ENCODE measurements around the gene GJA4.

GJA4 gene

DNA sequence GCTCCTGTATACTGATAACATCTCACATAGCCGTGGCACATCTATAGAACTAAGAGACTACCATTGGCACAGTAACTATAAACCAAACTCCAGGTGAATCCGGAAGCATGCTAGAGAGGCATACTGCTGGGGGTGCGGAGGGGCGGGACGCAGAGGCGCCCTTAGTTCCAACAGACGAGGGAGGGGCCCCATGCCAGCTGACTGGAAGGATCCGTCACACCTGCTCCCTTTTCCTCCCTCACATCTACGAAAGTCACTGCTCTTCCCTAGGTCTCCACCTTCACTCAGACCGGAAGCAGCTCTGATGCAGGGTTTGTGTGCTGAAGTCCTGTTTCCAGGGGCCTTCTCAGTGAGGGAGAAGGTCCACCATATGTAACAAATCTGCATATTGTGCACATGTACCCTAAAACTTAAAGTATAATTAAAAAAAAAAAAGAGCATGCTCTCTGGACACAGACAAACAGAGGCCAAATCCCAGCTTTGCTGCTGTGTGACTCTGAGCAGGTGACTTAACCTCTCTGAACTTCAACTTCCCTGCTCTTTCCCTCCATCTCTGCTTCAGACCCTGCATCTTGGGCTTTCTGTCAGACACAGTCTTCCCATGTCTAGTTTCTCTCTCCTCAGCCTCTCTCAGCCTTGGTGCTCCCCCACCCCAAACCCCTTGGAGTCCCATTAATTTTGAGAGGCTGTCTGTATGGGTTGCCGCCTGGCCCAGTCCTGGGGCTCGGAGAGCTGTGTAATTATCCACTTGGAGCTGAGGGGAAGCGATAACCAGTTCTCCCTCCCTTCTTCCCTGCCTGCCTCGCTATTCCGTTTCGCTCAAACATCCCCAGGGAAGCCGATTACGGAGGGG is 45.8 kb upstream of the GJA4 start:
- H3K9me3 Mint-ChIP-seq: no peaks in the 10 kb centered on the region

DNA sequence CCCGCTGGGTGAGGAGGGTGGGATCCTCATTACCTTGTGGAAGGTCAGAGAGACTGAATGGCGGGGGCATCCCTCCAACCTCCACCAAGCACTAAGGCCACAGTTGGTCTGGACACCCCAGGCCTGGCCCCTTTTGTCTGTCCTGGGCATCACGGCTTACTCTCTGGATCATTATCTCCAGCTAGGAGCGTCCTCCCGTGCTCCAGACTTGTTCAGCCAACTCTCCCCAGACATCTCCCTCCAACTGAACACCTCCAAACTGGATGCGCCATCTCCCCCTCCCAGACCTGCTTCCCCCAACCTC is 45.2 kb upstream of the GJA4 start:
- TF ChIP-seq, protein P1, sequence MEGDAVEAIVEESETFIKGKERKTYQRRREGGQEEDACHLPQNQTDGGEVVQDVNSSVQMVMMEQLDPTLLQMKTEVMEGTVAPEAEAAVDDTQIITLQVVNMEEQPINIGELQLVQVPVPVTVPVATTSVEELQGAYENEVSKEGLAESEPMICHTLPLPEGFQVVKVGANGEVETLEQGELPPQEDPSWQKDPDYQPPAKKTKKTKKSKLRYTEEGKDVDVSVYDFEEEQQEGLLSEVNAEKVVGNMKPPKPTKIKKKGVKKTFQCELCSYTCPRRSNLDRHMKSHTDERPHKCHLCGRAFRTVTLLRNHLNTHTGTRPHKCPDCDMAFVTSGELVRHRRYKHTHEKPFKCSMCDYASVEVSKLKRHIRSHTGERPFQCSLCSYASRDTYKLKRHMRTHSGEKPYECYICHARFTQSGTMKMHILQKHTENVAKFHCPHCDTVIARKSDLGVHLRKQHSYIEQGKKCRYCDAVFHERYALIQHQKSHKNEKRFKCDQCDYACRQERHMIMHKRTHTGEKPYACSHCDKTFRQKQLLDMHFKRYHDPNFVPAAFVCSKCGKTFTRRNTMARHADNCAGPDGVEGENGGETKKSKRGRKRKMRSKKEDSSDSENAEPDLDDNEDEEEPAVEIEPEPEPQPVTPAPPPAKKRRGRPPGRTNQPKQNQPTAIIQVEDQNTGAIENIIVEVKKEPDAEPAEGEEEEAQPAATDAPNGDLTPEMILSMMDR (IDR thresholded peaks at IDR 0.05; ENCODE audit: unreplicated experiment in 3 of 3): no peak
- no peaks in the 10 kb centered on the region for H3K36me3 Mint-ChIP-seq (ENCODE audit: low read depth)
- H3K27me3 Mint-ChIP-seq (ENCODE audit: low read depth): peaks cover 23% of the 10 kb centered on the region

More for the DNA sequence above, 45.8 kb upstream of the GJA4 start:
- peaks cover 26% of the 10 kb centered on the region for H3K27me3 Mint-ChIP-seq (ENCODE audit: low read depth)
- TF ChIP-seq, protein P1 (IDR thresholded peaks at IDR 0.05; ENCODE audit: unreplicated experiment in 3 of 3): no peak
- no peak overlapping the region for H3K4me3 Mint-ChIP-seq
- H3K36me3 Mint-ChIP-seq (ENCODE audit: low read depth): no peaks in the 10 kb centered on the region
- H3K27ac Mint-ChIP-seq: no peak overlapping the region
- no peaks in the 10 kb centered on the region for H3K4me1 Mint-ChIP-seq

DNA sequence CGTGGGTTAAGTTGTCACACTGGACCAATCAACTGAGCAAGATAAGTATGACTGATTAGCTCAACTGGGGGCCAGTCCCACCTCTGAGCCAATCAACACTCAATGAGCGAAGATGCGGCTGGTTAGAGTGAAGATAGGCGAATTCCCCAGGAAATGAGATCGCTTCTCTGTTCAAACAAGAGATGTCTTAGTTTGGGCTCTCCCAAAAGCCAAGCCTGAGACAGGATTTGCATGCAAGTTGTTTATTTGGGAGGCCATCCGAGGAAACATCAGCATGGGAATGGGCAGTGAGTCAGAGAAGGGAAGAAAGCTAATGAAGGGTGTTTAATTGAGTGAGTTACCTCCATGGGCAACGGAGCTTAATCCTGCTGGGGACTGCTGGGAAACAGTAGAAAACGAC is 42.8 kb upstream of the GJA4 start:
- H3K9me3 Mint-ChIP-seq: no peaks in the 10 kb centered on the region
- no peak overlapping the region for H3K27ac Mint-ChIP-seq
- TF ChIP-seq, protein P1 (IDR thresholded peaks at IDR 0.05; ENCODE audit: unreplicated experiment in 3 of 3): no peak
- H3K27me3 Mint-ChIP-seq (ENCODE audit: low read depth): peaks cover 18% of the 10 kb centered on the region
- H3K4me3 Mint-ChIP-seq: no peak overlapping the region
- no peaks in the 10 kb centered on the region for H3K4me1 Mint-ChIP-seq
- no peaks in the 10 kb centered on the region for H3K36me3 Mint-ChIP-seq (ENCODE audit: low read depth)

More for the DNA sequence above, 45.2 kb upstream of the GJA4 start:
- H3K27ac Mint-ChIP-seq: no peak overlapping the region
- no peaks in the 10 kb centered on the region for H3K9me3 Mint-ChIP-seq
- H3K4me3 Mint-ChIP-seq: no peak overlapping the region
- no peaks in the 10 kb centered on the region for H3K4me1 Mint-ChIP-seq

DNA sequence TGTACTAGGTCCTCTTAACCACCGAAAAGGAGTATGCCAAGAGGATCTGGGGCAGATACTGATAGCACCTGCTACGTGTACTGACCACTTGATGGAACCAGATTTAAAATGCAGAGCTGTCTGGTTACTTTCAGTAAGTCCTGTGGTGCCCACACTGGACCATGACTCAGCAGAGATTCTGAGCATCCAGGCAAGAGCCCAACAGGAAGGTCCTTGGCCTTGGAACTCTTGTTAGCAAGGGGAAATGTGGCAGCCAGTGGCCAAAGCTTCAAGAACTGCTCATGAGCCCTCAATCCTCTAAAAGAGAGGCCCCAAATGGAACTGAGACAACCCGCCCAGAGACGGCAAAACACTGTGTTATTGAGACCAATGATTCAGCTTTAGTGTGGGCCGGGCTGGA is 42.2 kb upstream of the GJA4 start:
- Mint-ChIP-seq H3K4me1 (no peaks in the 10 kb centered on the region), H3K36me3 (ENCODE audit: low read depth) (no peaks in the 10 kb centered on the region), H3K27ac (no peak overlapping the region), H3K27me3 (ENCODE audit: low read depth) (peaks cover 15% of the 10 kb centered on the region), H3K9me3 (no peaks in the 10 kb centered on the region), H3K4me3 (no peak overlapping the region)
- TF ChIP-seq, protein P1 (IDR thresholded peaks at IDR 0.05; ENCODE audit: unreplicated experiment in 3 of 3): no peak

DNA sequence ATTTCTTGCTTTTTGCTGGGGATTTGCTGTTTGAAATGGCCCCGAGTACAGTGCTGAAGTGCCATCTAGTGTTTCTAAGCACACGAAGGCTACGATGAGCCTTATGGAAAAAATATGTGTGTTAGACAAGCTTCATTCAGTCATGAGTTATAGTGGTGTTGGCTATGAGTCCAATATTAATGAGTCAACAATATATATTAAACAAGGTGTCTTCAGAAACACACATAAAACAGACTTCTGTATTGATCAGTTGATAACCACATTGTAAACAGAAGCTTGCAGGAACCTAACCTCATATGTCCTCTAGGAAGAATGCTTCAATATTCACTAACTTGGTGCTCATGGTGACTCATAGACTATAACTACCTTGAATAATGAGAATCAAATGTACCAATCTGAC is 39.6 kb upstream of the GJA4 start:
- H3K27ac Mint-ChIP-seq: no peak overlapping the region
- TF ChIP-seq, protein P1 (IDR thresholded peaks at IDR 0.05; ENCODE audit: unreplicated experiment in 3 of 3): no peak
- no peak overlapping the region for H3K4me3 Mint-ChIP-seq
- no peaks in the 10 kb centered on the region for H3K9me3 Mint-ChIP-seq
- no peaks in the 10 kb centered on the region for H3K4me1 Mint-ChIP-seq
- no peaks in the 10 kb centered on the region for H3K36me3 Mint-ChIP-seq (ENCODE audit: low read depth)
- H3K27me3 Mint-ChIP-seq (ENCODE audit: low read depth): peaks cover 9% of the 10 kb centered on the region
